SH-SY5Y (cell line): ENCODE measurements around the gene CFAP97D2.

Experiments used
- GATA2 ChIP-seq: IDR thresholded peaks from 2 replicates; pipeline ENCODE4 v1.6.1; 2011; ENCODE audit warnings: mild to moderate bottlenecking, low read depth, low read length
- GATA3 ChIP-seq: IDR thresholded peaks from 2 replicates; pipeline ENCODE4 v1.6.1; 2011; ENCODE audit warnings: low read depth, mild to moderate bottlenecking, low read length, moderate library complexity

DNA sequence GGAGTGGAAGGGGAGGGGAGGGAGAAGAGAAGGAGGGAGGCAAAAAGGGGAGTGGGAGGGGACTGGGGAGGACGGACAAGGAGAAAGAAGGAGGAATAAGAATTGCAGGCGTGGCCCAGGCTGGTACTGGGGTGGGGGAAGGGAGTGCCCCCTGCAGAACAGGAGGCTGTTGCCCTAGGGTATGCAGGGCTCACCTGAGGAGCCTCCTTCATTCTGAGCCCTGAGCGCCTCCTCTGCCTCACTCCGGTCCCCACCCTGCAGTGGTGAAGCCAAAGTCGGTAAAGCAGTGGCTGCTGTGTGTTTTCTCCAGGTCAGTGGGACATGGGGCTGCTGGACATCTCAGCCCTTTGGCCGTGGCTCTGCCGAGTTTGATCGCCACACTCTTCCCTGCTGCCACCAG is 46.6 kb downstream of the CFAP97D2 start:
- TF ChIP-seq GATA2 (no peak), GATA3 (no peak)
